Parathyroid adenoma (tissue), 2 donors: ENCODE results near the gene GPX2.

Experiments used
- H2AFZ ChIP-seq: fragments of 300-600 bp; sonication (generic); one replicate; pipeline ENCODE4 v1.7.0; 2017; ENCODE audit warnings: antibody characterized with exemption, mild to moderate bottlenecking
- H3K27ac ChIP-seq: fragments of 300-600 bp; sonication (generic); one replicate; pipeline ENCODE4 v1.7.0; 2017
- H3K27me3 ChIP-seq: fragments of 300-600 bp; sonication (generic); one replicate; pipeline ENCODE4 v1.7.0; 2017; ENCODE audit warnings: low read length; ENCODE audit not compliant: control insufficient read depth, insufficient read depth
- H3K36me3 ChIP-seq: fragments of 300-600 bp; sonication (generic); one replicate; pipeline ENCODE4 v1.7.0; 2017; ENCODE audit warnings: low read length; ENCODE audit not compliant: control insufficient read depth, insufficient read depth
- H3K4me1 ChIP-seq: fragments of 300-600 bp; sonication (generic); one replicate; pipeline ENCODE4 v1.7.0; 2017; ENCODE audit warnings: control low read depth
- H3K4me2 ChIP-seq: fragments of 300-600 bp; sonication (generic); one replicate; pipeline ENCODE4 v1.7.0; 2017; ENCODE audit warnings: low read length
- H3K4me3 ChIP-seq: fragments of 300-600 bp; sonication (generic); one replicate; pipeline ENCODE4 v1.7.0; 2017; ENCODE audit warnings: low read depth, low read length
- H3K79me2 ChIP-seq: fragments of 300-600 bp; sonication (generic); one replicate; pipeline ENCODE4 v1.7.0; 2017; ENCODE audit warnings: control low read depth
- H3K9ac ChIP-seq: fragments of 300-600 bp; sonication (generic); one replicate; pipeline ENCODE4 v1.7.0; 2017; ENCODE audit warnings: mild to moderate bottlenecking
- H3K9me3 ChIP-seq: fragments of 300-600 bp; sonication (generic); one replicate; pipeline ENCODE4 v1.7.0; 2017; ENCODE audit warnings: low read length; ENCODE audit not compliant: control insufficient read depth
- CTCF ChIP-seq: fragments of 300-600 bp; sonication (generic); IDR thresholded peaks from one replicate; pipeline ENCODE4 v1.7.0; 2017; ENCODE audit warnings: antibody characterized with exemption, mild to moderate bottlenecking
- donor health status: primary hyperparathyroidism.

Gene GPX2

DNA sequence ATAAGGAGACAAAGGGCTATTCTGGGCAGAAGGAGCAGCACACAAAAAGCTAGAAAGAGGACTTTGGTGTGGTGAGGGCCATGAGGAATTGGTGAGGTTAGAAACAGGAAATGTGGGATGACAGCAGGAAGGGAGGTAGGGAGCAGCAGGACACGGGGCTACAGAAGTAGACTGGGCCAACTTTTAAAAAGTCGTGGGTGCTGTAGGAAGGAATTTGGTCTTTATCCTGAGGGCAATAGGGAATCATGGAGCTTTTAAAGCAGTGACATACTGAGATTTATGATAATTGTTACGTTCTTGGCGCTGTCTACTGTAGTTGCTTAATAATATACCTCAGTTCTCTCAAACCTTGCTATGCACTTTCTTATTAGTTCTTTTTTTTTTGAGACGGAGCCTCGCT is 36.5 kb downstream of the GPX2 start:
- Histone ChIP-seq H3K4me2 (no peak overlapping the region), H3K9ac (no peak overlapping the region), H3K27me3 (no peaks in the 10 kb centered on the region), H3K27ac (no peak overlapping the region), H3K4me3 (no peak overlapping the region), H2AFZ (no peak overlapping the region), H3K4me1 (peaks cover 8% of the 10 kb centered on the region), H3K36me3 (no peaks in the 10 kb centered on the region), H3K79me2 (no peaks in the 10 kb centered on the region), H3K9me3 (no peaks in the 10 kb centered on the region)
- TF ChIP-seq CTCF = no peak

GRCh38 chr14:64899958-64900357 is 42.6 kb downstream of the GPX2 start:
- Histone ChIP-seq H3K27me3 (no peaks in the 10 kb centered on the region), H3K9ac (no peak overlapping the region), H3K4me1 (peaks cover 8% of the 10 kb centered on the region), H3K9me3 (no peaks in the 10 kb centered on the region), H3K36me3 (no peaks in the 10 kb centered on the region), H3K4me3 (no peak overlapping the region), H3K79me2 (no peaks in the 10 kb centered on the region), H3K4me2 (no peak overlapping the region), H3K27ac (no peak overlapping the region), H2AFZ (no peak overlapping the region)
- TF ChIP-seq CTCF = no peak

DNA sequence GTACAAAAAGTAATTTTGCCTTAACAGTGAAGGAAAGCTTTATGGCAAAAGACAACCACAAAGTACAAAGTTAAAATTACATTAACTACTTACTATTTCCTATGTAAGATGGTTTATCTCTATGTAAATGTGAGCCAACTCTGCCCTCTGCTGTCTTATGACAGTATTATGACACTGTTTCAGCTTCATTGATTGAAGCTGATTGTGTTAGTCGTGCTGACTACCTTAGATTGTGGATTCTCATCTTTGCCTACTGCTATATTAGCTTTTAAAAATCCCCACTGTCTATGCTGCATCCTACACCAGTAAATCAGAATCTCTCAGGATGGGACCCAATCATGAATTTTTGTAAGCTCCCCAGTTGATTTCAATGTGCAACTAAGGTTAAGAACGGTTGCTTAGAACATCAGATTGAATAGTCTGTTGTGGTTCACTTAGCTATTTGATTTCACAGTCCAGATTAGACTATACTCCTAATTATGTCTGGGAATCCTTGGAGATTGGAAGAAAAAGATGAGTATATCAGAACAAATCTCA is 50.6 kb downstream of the GPX2 start:
- Histone ChIP-seq H3K27me3 (no peaks in the 10 kb centered on the region), H2AFZ (no peak overlapping the region), H3K9me3 (no peaks in the 10 kb centered on the region), H3K4me2 (no peak overlapping the region), H3K36me3 (no peaks in the 10 kb centered on the region), H3K4me1 (peaks cover 3% of the 10 kb centered on the region), H3K9ac (no peak overlapping the region), H3K27ac (no peak overlapping the region), H3K4me3 (no peak overlapping the region), H3K79me2 (no peaks in the 10 kb centered on the region)
- peak; percentile 73 for TF ChIP-seq CTCF

GRCh38 chr14:64891173-64891838 is 51.2 kb downstream of the GPX2 start:
- Histone ChIP-seq H3K4me2 (no peak overlapping the region), H3K9me3 (no peaks in the 10 kb centered on the region)

More at GRCh38 chr14:64891173-64891838, 51.2 kb downstream of the GPX2 start:
- Histone ChIP-seq H3K4me3 (no peak overlapping the region), H3K27me3 (no peaks in the 10 kb centered on the region), H3K9ac (no peak overlapping the region), H3K36me3 (no peaks in the 10 kb centered on the region), H3K79me2 (no peaks in the 10 kb centered on the region), H3K27ac (no peak overlapping the region), H2AFZ (no peak overlapping the region), H3K4me1 (peaks cover 3% of the 10 kb centered on the region)
- no peak for TF ChIP-seq CTCF
